ENCODE data around the gene DIPK1B. TPM values are rescaled to one million over a fixed set of nuclear protein-coding genes. Genes with fewer than 3 reads are reported as not detected.

Gene DIPK1B
- total RNA-seq, 1 donor from 2014 or later: 52.9 TPM

GRCh38 chr9:136685790-136686533 lies 26.4 kb upstream of the DIPK1B start:
- TF ChIP-seq CTCF (IDR thresholded peaks at IDR 0.05; ENCODE audit: unreplicated experiment): no peak
- Mint-ChIP-seq H3K27ac (no peak overlapping the region), H3K4me3 (ENCODE audit: low read depth) (peak overlapping the region; percentile 77), H3K4me1 (ENCODE audit: low read depth) (peaks cover 6% of the 10 kb centered on the region), H3K27me3 (peaks cover 10% of the 10 kb centered on the region), H3K36me3 (ENCODE audit: insufficient read depth) (no peaks in the 10 kb centered on the region), H3K9me3 (ENCODE audit: low read depth) (no peaks in the 10 kb centered on the region)
- DNase-seq (ENCODE audit: low spot score, unreplicated experiment): no peak

GRCh38 chr9:136686534-136686793 lies 25.9 kb upstream of the DIPK1B start:
- no peak for DNase-seq (ENCODE audit: low spot score, unreplicated experiment)
- H3K4me3 Mint-ChIP-seq (ENCODE audit: low read depth): peak overlapping the region; percentile 77
- peaks cover 10% of the 10 kb centered on the region for H3K27me3 Mint-ChIP-seq
- TF ChIP-seq CTCF (IDR thresholded peaks at IDR 0.05; ENCODE audit: unreplicated experiment): no peak
- H3K27ac Mint-ChIP-seq: no peak overlapping the region
- peaks cover 6% of the 10 kb centered on the region for H3K4me1 Mint-ChIP-seq (ENCODE audit: low read depth)
- no peaks in the 10 kb centered on the region for H3K9me3 Mint-ChIP-seq (ENCODE audit: low read depth)
- no peaks in the 10 kb centered on the region for H3K36me3 Mint-ChIP-seq (ENCODE audit: insufficient read depth)

GRCh38 chr9:136686794-136687711 lies 25.3 kb upstream of the DIPK1B start, which contains the start of gene AGPAT2:
Gene AGPAT2 (minus strand): TSS chr9:136687457. CDS start chr9:136687357, 100 bp downstream.
- Mint-ChIP-seq H3K9me3 (ENCODE audit: low read depth) (no peaks in the 10 kb centered on the region), H3K27me3 (peaks cover 10% of the 10 kb centered on the region), H3K36me3 (ENCODE audit: insufficient read depth) (no peaks in the 10 kb centered on the region), H3K4me3 (ENCODE audit: low read depth) (peak within 1 kb of the TSS; percentile 77), H3K4me1 (ENCODE audit: low read depth) (peaks cover 6% of the 10 kb centered on the region), H3K27ac (no peak within 1 kb of the TSS)
- DNase-seq (ENCODE audit: low spot score, unreplicated experiment): no peak
- peak; percentile 9 for TF ChIP-seq CTCF (IDR thresholded peaks at IDR 0.05; ENCODE audit: unreplicated experiment)

GRCh38 chr9:136687721-136688223 lies 24.6 kb upstream of the DIPK1B start:
- Mint-ChIP-seq H3K4me1 (ENCODE audit: low read depth) (peaks cover 6% of the 10 kb centered on the region), H3K36me3 (ENCODE audit: insufficient read depth) (no peaks in the 10 kb centered on the region), H3K27ac (no peak overlapping the region), H3K4me3 (ENCODE audit: low read depth) (no peak overlapping the region), H3K27me3 (peaks cover 10% of the 10 kb centered on the region), H3K9me3 (ENCODE audit: low read depth) (no peaks in the 10 kb centered on the region)
- no peak for DNase-seq (ENCODE audit: low spot score, unreplicated experiment)
- TF ChIP-seq CTCF (IDR thresholded peaks at IDR 0.05; ENCODE audit: unreplicated experiment): no peak

All from progenitor cell of endocrine pancreas (in vitro differentiated cells).